Esophagus (tissue), 2 donors: ENCODE data around the gene ELFN2. TPM values are rescaled to one million over a fixed set of nuclear protein-coding genes. Genes with fewer than 3 reads are reported as not detected.

Experiments used
- H3K27ac ChIP-seq, 2 donors: one replicate each; pipeline ENCODE4 v1.5.1; 2013; ENCODE audit warnings: low read depth in 2 of 2, mild to moderate bottlenecking in 2 of 2, inconsistent platforms in 1 of 2, low read length in 1 of 2, moderate library complexity in 1 of 2
- H3K27me3 ChIP-seq, 2 donors: one replicate each; pipeline ENCODE4 v1.6.1; 2013; ENCODE audit warnings: low read length in 2 of 2, control low read depth in 1 of 2, mild to moderate bottlenecking in 1 of 2; ENCODE audit not compliant: insufficient read depth in 2 of 2, control insufficient read depth in 1 of 2
- H3K36me3 ChIP-seq, 2 donors: one replicate each; pipeline ENCODE4 v1.6.1; 2013; ENCODE audit warnings: low read length in 1 of 2; ENCODE audit not compliant: control insufficient read depth in 2 of 2, insufficient read depth in 2 of 2
- H3K4me1 ChIP-seq, 2 donors: one replicate each; pipeline ENCODE4 v1.6.1; 2013; ENCODE audit warnings: low read length in 1 of 2; ENCODE audit not compliant: control insufficient read depth in 2 of 2, insufficient read depth in 2 of 2
- H3K4me3 ChIP-seq, 2 donors: one replicate each; pipeline ENCODE4 v1.5.1; 2013; ENCODE audit warnings: low read length in 2 of 2, mild to moderate bottlenecking in 2 of 2, low read depth in 1 of 2, moderate library complexity in 1 of 2
- H3K9me3 ChIP-seq, 2 donors: one replicate each; pipeline ENCODE4 v1.6.1; 2013; ENCODE audit warnings: mild to moderate bottlenecking in 2 of 2, low read depth in 1 of 2, low read length in 1 of 2, moderate library complexity in 1 of 2; ENCODE audit not compliant: control insufficient read depth in 2 of 2, insufficient read depth in 1 of 2
- WGBS, 2 donors: extraction: QIAGEN DNeasy Blood & Tissue Kit; methylation state at CpG; one replicate each; pipeline ENCODE4 v1.1.7; 2013; 5-methylcytosine and 5-hydroxymethylcytosine counted together
- polyA plus RNA-seq, 2 donors: library from polyadenylated mRNA; stranded (reverse); fragments of 200-250 nt; gene quantifications; one replicate each; pipeline ENCODE4 v1.2.3, GENCODE V29; 2013
- donor health status: healthy with polysubstance abuse.
- donor health status: Bipolar disorder and iron deficiency.

ELFN2 gene
- polyA plus RNA-seq, 2 donors, result 0.01 to 0.02 TPM

DNA sequence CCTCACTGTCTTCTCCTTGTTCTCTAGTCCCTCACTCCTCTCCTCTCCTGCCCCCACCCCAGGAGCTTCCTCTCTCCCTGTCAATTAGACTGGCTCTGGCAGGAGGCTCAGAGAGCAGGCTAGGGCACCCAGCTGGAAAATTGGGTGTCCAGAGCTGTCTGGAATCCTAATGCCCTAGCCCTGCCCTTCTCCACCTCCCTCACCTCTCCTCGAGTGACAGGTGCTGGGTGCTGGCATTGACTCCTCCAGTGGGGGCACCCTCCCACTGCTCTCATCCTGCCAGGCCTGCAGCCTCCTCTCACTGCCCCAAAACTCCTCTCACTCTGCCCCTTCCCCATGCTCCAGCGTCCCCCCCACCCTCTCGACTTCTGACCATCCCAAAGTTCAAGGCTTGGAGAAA lies 76.0 kb downstream of the ELFN2 start:
- Histone ChIP-seq H3K4me3 (no peak overlapping the region), H3K27ac (no peak overlapping the region), H3K27me3 (no peaks in the 10 kb centered on the region), H3K36me3 (no peaks in the 10 kb centered on the region), H3K9me3 (no peaks in the 10 kb centered on the region), H3K4me1 (no peaks in the 10 kb centered on the region)
- 36 to 56% methylated on average over 3 of the region's 3 CpGs for WGBS, 2 donors

- Histone ChIP-seq H3K4me3 (no peak overlapping the region), H3K9me3 (no peaks in the 10 kb centered on the region), H3K36me3 (no peaks in the 10 kb centered on the region), H3K27me3 (no peaks in the 10 kb centered on the region), H3K27ac (no peak overlapping the region), H3K4me1 (no peaks in the 10 kb centered on the region)
- WGBS, 2 donors, result 85 to 86% methylated on average over 19 of the region's 19 CpGs
These were observed 78.0 kb downstream of the ELFN2 start for GRCh38 chr22:37349043-37349814.

GRCh38 chr22:37346505-37346895 lies 80.8 kb downstream of the ELFN2 start:
- peaks cover 0 to 3% of the 10 kb centered on the region in 2 donors for H3K9me3 ChIP-seq
- no peaks in the 10 kb centered on the region for H3K27me3 ChIP-seq
- H3K27ac ChIP-seq, result no peak overlapping the region
- H3K36me3 ChIP-seq, result no peaks in the 10 kb centered on the region
- H3K4me1 ChIP-seq, result no peaks in the 10 kb centered on the region
- 77 to 85% methylated on average over 7 of the region's 7 CpGs for WGBS, 2 donors
- H3K4me3 ChIP-seq, result no peak overlapping the region

GRCh38 chr22:37345863-37346504 lies 81.3 kb downstream of the ELFN2 start:
- WGBS, 2 donors, result 23 to 24% methylated on average over 13 of the region's 13 CpGs
- Histone ChIP-seq H3K27ac (no peak overlapping the region), H3K4me3 (no peak overlapping the region)

DNA sequence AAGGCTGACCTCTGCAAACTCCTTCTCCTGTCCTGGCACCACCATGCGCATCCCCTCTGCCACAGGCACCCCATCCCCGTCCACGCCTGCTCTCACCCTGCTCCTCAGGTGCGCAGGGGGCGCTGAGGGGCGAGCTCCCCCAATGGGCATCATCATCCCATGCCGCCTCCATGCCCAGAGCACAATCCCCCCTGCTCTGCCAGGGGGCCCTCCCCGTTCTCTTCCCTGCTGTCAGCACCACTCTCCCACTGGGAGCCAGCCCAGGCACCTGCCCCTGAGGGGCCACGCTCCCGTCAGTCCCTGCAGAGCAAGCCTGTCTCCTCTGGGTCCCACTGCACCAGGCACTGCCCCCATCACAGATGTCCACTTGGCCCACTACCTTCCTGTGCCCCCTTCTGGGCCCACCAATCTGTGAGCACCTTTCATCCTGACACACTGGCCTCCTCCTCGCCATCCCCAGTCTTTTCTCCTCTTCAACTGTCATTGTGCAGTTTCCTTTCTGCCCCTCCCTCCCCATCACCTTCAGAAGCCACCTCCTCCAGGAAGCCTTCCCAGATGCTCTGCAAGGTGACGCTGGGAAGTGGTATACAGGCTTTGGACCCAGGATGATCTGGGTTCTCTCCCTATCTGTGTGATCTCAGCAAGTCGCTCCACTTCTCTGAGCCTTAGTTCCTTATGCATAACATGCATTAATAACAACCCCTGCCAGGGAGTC lies 82.4 kb downstream of the ELFN2 start:
- H3K4me3 ChIP-seq, result no peak overlapping the region
- H3K4me1 ChIP-seq, result no peaks in the 10 kb centered on the region
- no peak overlapping the region for H3K27ac ChIP-seq
- peaks cover 0 to 3% of the 10 kb centered on the region in 2 donors for H3K9me3 ChIP-seq
- H3K36me3 ChIP-seq, result no peaks in the 10 kb centered on the region
- WGBS, 2 donors, result 67 to 76% methylated on average over 13 of the region's 13 CpGs
- H3K27me3 ChIP-seq, result no peaks in the 10 kb centered on the region

More at GRCh38 chr22:37345863-37346504, 81.3 kb downstream of the ELFN2 start:
- no peaks in the 10 kb centered on the region for H3K27me3 ChIP-seq
- no peaks in the 10 kb centered on the region for H3K4me1 ChIP-seq
- peaks cover 0 to 3% of the 10 kb centered on the region in 2 donors for H3K9me3 ChIP-seq
- H3K36me3 ChIP-seq, result no peaks in the 10 kb centered on the region

GRCh38 chr22:37343863-37344734 lies 83.2 kb downstream of the ELFN2 start:
- Histone ChIP-seq H3K4me3 (no peak overlapping the region), H3K4me1 (no peaks in the 10 kb centered on the region), H3K9me3 (peaks cover 0 to 3% of the 10 kb centered on the region in 2 donors), H3K27ac (no peak overlapping the region), H3K27me3 (no peaks in the 10 kb centered on the region), H3K36me3 (no peaks in the 10 kb centered on the region)
- 70 to 72% methylated on average over 16 to 17 of the region's 17 CpGs for WGBS, 2 donors

- Histone ChIP-seq H3K27me3 (no peaks in the 10 kb centered on the region), H3K27ac (no peak overlapping the region), H3K4me1 (no peaks in the 10 kb centered on the region), H3K9me3 (peaks cover 0 to 3% of the 10 kb centered on the region in 2 donors), H3K4me3 (no peak overlapping the region), H3K36me3 (no peaks in the 10 kb centered on the region)
- 41 to 53% methylated on average over 10 to 11 of the region's 11 CpGs for whole genome bisulfite sequencing, 2 donors
These were observed 83.9 kb downstream of the ELFN2 start for GRCh38 chr22:37343348-37343747.

- H3K4me1 ChIP-seq, result no peaks in the 10 kb centered on the region
- no peaks in the 10 kb centered on the region for H3K27me3 ChIP-seq
- no peaks in the 10 kb centered on the region for H3K36me3 ChIP-seq
- H3K9me3 ChIP-seq, result peaks cover 0 to 3% of the 10 kb centered on the region in 2 donors
- no peak overlapping the region for H3K27ac ChIP-seq
- H3K4me3 ChIP-seq, result no peak overlapping the region
- 77 to 83% methylated on average over 6 of the region's 6 CpGs for WGBS, 2 donors
These were observed 85.2 kb downstream of the ELFN2 start for GRCh38 chr22:37342065-37342464.
